Retina (tissue), 1 donor: ENCODE data around the gene ZNF688.
"Not testable (repeated sequence)": the region's sequence is repeated elsewhere in the genome, so short reads cannot be mapped to it uniquely, and the experiment has no call there.

Source experiments
- DNase-seq: peaks from one replicate; pipeline ENCODE4 v3.0.0-alpha.2; 2016

ZNF688 gene

DNA sequence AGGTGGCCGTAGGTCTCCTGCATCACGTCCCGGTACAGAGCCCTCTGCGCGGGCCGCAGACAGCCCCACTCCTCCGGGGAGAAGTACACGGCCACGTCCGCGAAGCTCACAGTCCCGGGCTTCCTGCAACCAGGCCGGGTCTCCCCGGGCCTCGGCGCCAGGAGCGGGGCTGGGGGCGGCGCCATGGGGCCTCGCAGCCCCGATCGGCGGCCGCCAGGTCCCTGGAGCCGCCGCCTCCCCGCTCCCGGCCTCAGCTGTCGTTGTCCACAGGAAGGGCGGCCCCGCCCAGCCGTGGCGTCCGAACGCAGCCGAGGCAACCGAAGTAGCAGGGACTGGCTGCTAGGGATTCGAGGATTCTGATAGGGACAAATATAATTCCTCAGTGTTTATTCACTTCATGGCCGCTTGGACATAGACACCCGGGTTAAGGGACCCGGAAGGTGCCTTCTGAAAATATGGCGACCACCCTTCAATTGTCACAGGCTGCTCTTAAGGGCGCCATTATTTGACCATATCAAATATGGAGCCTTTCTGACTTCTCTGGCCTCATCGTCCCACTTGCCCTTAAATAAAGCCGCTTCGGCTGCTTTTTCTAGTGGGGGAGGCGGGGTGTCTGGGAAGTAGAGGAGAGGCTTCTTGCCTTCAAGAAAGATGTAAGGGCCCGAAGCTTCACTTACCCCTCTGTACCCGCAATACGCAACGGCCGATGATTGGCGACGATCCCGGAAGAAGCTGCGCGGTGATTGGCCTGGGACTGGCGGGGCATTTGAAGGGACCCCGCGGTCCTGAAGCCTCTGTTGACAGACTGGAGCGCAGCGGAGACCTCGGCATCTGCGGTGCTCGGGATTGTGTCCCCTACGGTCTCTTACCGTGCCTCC is at the start of gene ZNF688:
ZNF688 (minus strand) TSS at position 270 of the 878 bp plus-strand sequence; CDS start at position 185, 85 bp downstream.
- DNase-seq = peak; percentile 96

DNA sequence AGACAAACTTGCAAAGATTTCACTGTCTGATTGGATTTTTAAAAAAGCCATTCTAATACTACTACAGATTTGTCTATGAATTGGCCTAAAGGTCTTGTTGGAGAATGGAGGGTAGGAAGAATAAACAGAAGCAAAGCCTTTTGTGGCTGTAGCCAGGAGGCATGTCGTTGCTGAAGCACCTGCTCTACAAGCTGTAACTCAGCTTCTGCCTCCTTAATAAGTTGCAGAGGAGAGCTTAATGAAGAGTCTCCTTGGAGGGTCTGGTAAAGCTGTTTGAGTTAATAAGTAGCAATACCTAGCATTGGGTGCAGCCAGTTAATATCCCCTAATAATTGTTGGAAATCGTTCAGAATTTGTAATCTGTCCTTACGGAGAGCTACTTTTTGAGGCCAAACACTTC is 48.7 kb upstream of the ZNF688 start:
- no peak for DNase-seq

DNA sequence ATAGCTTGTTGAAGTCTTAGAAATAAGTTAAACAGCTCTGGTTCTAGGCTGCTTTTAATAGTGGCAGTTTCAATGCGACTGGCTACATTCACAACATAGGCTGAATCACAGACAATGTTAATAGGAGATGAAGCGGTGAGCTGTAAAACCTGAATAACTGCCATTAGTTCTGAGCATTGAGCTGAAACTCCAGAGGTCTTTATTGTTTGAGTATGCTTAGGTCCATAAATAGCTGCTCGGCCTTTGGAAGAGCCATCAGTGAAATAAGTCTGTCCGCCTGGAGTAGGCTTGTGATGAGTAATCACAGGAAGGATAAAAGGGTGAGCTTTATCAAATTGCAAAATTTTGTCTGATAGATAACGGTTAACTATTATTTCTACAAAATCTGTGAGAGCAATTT is 48.1 kb upstream of the ZNF688 start:
- DNase-seq = no peak

DNA sequence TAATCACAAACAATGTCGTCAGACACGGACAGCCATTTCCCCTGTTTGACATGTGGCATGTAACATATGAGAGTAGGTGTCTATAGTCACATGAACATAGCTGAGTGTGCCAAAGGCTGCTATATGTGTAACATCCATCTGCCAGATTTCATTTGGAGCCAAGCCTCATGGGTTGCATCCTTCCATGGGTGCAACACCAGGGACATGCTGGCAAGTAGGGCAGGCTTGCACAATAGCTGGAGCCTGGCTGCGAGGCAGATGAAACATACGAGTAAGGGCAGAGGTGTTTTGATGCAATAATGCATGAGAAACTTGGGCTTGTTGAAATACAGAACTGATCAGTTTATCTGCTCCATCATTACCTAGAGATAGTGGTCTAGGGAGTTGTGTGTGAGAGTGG is 47.7 kb upstream of the ZNF688 start:
- no peak for DNase-seq

DNA sequence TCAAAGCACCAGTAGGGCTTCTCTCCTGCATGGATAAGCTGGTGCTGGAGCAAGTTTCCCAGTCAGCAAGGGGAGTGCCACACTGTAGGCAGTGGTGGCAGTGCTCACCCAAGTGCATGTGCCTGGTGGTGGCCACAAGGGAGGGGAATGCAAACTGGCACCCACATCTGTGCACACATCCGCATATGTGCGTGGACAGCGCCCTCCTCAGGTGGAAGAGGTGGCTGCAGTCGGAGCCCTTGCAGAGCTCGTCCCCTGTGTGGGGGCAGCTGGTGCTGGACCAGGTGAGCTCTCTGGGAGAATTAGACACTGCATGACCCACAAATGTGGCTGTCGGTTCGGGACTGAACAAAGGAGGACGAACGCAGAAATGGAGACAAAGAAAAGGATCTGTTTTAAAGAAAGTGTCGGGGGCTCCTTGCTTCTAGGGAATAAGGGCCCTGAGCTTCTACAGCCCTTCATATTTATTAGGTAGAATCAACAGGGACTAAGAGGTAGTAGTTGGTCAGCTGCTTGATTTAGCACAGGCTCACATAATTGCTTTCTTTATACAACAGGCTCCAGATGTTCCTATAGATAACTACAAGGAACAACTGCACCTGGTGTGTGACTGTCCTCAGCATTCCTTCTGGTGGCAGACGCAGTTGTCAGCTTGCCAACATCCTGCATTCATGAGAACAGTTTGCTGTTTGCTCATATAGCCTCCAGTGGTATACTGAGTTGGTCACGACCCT is 44.0 kb upstream of the ZNF688 start:
- peak; percentile 31 for DNase-seq

DNA sequence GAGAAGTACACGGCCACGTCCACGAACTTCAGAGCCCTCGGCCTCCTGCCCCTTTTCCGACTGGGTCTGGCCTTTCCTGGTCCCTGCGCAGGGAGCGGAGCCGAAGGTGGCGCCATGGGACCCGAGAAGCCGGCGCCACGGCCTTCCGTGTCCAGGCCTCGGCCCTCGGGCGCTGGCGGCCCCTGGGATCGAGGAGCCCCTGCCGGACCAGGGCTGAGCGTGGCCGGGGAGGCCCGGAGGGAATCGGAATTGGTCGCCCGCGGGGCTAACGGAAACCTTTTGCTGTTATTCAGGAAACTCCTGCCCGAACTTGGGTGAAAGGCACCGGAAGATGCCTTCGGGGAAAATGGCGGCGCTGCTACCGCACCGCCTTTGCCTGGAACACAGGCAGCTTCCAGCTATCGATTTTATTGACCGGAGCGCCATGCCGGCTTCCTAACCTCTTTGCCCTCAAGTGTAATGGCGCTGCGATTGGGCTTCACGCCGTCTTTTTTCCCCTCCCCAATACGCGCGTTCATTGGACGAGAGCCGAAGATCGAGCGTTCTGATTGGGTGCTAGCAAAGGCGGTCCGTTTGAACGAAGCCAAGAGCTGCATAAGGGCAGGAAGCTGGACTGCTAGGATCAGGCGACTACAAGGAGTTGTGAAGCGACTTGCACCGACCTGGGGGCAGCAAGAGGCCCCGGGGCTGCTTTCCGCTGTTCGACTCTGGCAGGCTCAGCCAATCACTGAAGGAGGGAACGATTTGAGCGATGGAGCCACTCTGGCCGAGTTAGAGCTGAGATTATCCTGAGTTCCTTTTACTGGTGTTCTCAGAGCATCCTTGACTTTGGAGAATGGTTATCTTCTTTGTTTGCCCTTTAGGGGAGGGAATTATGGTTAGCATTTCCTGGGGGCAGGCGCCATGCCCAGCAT is 38.7 kb upstream of the ZNF688 start, which contains the start of gene ZNF689:
ZNF689 (minus strand) TSS at position 464 of the 914 bp plus-strand sequence; CDS start at position 116, 348 bp downstream.
- DNase-seq = peak; percentile 99

DNA sequence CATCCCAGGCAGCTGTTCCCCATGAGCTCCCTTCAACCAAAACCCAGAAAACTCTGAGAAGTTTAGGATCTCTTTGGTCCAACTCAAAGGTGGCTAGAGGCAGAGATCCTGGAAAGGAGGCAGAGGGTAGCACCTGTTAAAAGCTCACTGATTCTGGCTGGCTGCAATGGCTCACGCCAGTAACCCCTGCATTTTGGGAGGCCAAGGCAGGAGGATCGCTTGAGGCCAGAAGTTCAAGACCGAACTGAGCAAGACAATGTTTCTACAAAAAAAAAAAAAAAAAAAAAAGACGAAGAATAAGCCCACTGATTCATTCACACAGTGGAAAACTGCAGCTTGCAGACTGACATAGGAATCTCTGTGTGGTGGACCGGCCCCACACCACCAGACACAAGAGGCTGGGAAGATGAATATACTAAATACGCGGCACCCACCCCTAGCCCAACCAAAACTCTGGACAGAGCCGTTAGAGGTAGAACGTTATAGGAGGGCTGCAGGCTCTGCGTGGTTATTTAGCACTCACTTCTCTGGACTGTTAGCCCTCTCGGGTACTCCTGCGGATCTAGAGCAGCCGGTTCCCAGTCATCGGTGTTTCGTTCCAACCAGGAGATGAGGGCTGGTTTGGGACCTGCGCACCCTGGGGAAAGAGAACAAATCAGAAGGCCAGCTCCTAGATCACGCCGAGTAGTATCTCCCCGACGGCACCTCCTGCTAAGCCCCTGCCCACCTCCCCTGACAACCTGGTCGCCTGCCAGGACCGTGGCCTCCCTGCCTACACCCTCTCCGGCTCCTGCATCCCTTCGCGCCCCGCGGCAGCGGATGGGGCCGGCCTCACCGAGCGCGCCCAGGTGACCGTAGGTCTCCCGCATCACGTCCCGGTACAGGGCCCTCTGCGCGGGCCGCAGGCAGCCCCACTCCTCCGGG is 37.8 kb upstream of the ZNF688 start:
- no peak for DNase-seq

DNA sequence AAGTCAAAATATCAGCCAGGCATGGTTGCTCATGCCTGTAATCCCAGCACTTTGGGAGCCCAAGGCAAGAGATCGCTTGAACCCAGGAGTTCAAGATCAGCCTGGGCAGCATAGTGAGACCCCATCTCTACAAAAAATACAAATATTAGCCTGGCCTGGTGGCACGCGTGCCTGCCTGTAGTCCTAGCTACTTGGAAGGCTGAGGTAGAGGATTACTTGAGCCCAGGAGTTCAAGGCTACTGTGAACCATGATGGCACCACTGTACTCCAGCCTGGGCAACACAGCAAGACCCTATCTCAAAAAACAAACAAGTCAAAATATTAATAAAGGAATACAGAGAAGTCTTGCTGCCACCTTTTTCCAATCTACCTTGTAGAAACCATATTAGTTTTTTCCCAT is 34.5 kb upstream of the ZNF688 start:
- no peak for DNase-seq

DNA sequence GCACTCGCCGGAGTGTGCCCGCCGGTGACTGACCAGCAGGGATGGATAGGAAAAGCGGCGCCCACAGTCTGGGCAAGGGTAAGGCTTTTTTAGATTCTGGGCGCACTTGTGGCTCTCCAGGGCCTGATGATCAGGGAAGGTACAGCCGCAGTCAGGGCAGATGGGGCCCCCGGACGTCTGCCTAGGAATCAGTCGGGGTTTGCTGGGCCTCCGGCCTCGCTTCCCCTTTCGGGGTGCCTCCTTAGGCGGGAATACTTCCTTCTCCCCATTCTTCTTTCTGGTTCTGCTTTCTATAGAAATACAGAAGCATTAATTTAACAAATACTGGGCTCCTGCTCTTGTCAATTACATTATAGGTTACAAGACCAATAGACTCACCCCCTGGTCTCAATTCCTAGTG is 33.6 kb upstream of the ZNF688 start:
- DNase-seq = no peak

DNA sequence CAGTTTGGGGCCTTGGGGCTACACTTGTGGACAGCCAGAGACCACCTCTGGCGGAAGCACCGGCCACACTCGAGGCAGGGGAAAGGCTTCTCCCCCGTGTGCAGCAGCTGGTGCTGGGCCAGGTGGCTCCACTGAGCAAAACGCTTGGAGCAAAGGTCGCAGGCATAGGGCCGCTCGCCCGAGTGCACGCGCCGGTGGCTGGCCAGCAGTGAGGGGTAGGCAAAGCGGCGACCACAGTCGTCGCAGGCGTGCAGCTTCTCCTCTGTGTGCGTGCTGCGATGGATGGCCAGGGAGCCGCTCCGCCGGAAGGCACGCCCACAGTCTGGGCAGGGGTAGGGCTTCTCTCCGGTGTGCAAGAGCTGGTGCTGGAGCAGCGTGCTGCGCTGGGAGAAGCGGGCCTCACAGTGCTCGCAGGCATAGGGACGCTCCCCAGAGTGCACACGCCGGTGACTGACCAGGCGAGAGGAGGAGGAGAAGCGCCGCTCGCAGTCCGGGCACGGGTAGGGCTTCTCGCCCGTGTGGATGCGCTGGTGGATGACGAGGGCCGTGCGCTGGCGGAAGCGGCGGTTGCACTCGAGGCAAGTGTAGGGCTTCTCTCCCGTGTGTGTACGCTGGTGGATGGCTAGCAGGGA is 32.9 kb upstream of the ZNF688 start:
- DNase-seq = no peak

DNA sequence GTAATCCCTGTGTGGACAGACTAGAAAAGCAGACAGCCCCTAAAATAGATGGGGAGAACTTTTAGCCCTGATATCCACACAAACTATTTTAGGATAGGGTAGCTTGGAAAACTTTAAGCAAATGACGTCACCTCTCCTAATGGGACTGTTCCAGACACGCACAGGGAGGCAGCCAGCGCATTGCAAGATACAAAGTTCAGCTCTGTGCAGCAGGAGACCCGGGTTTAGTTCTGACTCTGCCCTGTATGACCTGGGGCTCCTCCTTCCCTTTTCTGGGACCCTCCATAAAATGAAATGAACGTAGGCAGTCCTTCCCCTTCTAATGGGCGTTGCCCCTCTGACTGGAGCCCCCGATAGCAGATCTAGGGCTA is 32.4 kb upstream of the ZNF688 start:
- DNase-seq = no peak

DNA sequence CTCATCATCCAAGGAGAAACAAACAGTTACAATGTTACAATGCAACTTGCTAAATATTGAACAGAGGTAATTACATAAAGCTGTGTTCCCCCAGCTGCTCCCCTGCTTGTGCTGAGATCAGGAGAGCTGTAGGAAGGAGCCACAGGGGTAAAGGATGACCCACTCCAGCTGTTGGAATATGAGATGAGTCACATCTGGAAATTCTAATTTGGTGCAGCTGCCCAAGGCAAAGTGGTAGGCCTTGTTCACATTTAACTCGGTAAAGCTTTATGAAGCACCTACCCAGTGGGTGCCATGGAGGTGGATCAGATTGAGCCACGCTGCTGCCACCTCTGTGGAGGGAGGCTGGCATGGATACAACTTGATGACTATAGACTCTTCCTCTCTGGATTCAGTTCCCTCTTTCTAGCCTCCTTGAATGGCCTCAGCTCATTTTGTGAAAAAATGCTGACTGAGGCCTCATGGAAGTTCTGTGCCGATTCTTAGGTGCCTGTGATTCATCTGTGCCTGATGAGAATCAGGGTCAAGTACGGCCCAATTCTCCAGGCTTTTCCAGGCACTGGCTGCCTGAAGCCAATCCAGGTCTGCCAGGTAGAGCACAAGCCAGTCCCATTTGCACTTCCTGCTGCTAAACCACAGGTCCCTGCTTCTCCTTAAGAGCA is 31.2 kb upstream of the ZNF688 start:
- no peak for DNase-seq

DNA sequence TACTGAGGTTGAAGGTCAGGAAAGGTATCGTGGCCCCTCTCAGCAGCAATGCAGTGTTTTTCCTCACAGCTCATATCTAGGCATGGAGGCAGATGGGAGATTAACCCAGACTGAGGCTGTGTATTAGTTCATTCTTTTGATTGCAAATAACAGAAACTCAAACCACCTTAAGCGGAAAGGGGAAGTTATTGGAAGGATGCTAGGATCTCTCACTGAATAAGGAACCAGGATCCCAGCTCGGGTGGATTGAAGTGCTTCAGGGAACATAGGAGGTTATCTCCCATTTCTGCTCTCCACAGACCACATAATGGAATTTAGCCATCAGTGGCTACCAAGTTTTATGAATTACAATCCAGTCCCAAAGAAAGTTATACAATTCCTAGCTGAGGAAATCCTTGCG is 30.5 kb upstream of the ZNF688 start:
- no peak for DNase-seq

DNA sequence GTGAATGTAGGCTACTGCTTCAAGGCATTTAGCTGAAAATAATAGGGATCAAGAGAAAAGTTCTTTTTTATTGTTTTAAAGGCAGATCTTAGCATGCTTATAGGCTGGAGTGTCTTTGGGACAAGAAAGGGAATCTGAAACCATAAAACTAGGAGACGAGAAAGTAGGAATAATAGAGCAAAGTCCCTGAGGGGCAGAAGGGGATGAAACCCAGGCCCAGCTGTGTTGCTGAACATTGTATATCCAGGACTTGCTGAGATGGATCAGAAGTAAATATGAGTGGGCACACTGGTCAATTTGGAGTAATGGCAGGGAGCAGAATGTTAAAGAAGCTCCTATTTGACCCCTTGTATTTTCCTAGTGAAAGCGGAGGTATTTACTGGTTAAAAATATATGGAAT is 29.4 kb upstream of the ZNF688 start:
- no peak for DNase-seq

DNA sequence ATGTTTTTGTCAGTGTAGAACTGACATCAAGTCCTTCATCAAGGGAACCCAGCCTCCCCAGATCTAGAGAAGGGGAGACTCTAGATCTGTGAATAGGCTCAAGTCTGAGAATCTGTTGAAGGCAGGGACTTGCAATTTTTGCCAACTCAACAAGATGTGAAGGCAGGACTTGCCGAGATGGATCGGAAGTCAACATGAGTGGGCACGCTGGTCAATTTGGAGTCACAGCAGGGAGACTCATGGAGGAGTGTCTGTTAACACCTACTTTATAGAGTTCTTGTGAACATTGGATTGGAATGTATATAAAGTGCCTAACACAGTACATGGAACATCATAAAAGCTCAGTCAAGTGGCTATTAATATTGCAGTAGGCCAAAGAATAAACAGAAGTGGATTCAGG is 28.7 kb upstream of the ZNF688 start:
- DNase-seq = no peak

DNA sequence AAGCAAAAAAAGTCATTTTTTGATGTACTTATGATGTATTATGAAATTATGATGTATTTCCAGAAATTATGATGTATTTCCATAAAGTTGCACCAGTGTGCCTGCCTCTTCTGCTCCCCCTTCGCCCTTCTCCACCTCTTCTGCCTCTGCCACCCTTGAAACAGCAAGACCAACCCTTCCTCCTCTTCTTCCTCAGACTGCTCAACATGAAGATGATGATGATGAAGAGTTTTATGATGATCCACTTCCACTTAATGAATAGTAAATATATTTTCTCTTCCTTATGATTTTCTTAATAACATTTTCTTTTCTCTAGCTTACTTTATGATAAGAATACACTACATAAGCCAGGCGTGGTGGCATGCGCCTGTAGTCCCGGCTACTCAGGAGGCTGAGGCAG is 21.4 kb upstream of the ZNF688 start:
- no peak for DNase-seq

DNA sequence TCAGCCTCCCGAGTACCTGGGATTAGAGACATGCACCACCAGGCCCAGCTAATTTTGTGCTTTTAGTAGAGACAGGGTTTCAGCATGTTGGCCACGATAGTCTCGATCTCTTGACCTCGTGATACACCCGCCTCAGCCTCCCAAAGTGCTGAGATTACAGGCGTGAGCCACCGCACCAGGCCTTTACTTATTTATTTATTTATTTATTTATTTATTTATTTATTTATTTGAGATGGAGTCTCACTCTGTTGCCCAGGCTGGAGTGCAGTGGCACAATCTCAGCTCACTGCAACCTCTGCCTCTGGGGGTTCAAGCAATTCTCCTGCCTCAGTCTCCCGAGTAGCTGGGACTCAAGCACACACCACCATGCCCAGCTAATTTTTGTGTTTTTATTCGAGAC is 19.4 kb upstream of the ZNF688 start:
- not testable (repeated sequence) for DNase-seq

DNA sequence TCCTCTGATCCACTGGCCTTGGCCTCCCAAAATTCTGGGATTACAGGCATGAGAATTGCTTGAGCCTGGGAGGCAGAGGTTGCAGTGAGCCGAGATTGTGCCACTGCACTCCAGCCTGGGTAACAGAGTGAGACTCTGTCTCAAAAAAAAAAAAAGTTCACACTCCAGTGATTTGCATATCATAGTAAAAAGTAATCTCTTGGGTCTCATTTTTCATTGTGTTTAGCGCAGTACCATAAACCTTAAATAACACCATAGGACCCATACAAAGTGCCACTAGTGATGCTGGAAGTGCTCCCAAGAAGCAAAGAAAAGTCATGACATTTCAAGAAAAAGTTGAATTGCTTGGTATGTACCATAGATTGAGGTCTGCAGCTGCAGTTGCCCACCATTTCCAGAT is 18.1 kb upstream of the ZNF688 start:
- DNase-seq = not testable (repeated sequence)

DNA sequence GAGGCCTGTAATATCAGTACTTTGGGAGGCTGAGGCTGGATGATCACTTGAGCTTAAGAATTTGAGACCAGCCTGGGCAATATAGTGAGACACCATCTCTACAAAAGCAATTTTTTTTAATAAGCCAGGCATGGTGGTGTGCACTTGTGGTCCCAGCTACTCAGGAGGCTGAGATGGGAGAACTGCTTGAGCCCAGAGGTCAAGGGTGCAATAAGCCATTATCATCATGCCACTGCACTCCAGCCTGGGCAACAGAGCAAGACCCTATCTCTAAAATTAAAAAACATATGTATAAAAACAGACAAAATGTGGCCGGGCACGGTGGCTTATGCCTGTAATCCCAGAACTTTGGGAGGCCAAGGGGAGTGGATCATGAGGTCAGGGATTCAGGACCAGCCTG is 17.1 kb upstream of the ZNF688 start:
- DNase-seq = no peak

DNA sequence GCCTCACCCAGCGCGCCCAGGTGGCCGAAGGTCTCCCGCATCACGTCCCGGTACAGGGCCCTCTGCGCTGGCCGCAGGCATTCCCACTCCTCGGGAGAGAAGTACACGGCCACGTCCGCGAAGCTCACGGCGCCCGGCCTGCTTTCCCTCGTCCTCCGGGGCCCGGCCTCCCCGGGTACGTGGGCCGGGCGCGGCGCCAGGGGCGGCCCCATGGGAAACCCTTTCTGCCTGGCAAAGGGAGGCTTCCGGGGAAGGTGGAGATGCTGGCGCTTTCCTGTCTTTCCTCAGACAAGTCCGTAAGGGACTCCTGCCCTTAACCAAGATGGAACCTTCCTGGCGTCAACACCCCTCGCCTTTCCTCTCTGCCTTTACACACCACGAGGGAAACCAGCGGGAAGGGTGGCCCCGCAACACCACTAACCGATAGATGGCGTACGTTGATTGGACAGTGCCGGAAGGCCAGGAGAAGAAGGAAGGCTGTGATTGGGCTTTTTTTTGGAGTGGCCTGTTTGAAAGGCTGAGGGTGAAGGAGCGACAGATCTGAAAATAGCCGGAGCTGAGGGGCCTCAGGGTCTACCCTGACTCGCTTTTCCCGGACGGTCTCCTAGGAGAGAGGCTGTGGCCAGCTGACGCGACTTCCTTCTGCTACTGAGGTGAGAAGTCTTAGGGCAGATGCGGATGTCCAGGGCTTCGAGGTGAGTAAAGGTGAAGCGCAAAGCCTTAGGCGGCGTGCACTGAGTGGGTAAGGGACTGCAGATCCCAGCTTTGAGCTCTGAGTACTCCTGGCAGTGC is 14.1 kb upstream of the ZNF688 start, which contains the start of gene ZNF785:
ZNF785 (minus strand) TSS at position 298 of the 792 bp plus-strand sequence; CDS start at position 212, 86 bp downstream.
- DNase-seq = peak; percentile 96
